Tibial nerve (tissue), 3 donors: Measurements from ENCODE around the gene CEACAM16.

ENCODE experiments used
- CTCF ChIP-seq, 5 experiments: fragments of 200-600 bp in 3 of 5; fragments of 450-650 bp in 2 of 5; sonication (generic) in 3 of 5; IDR thresholded peaks; one replicate each; pipeline ENCODE4 v1.5.1; 2016 to 2019; ENCODE audit warnings: antibody characterized with exemption in 5 of 5, mild to moderate bottlenecking in 3 of 5, moderate library complexity in 2 of 5
- POLR2A ChIP-seq, 2 donors: fragments of 450-650 bp; IDR thresholded peaks; one replicate each; pipeline ENCODE4 v1.6.1; 2017; ENCODE audit warnings: antibody characterized with exemption in 2 of 2, mild to moderate bottlenecking in 2 of 2, moderate library complexity in 2 of 2

DNA sequence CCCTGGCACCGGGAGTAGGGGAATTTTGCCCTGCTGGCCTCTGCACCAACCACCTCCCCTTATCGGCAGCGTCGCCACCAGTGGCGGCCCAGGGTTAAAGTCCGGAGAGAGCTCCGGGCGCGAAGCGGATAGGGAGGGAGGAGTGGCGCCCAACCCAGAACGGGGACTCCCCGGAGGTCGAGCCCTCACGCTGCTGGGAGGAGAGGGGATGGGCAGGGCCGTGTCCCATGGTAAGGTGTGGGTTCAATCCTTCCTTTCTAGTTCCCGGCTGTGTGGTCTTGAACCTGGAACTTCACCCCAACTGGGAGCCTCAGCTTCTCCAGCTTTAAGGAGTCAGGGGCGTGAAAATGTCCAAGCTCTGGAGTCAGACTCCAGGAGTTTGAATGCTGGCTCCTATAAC, 26.3 kb downstream of the CEACAM16 start:
- TF ChIP-seq CTCF (IDR thresholded peaks at IDR 0.05) = no peak
- no peak for TF ChIP-seq POLR2A (IDR thresholded peaks at IDR 0.05)
